ENCODE data around the gene FARS2. TPM values are rescaled to one million over a fixed set of nuclear protein-coding genes. Genes with fewer than 3 reads are reported as not detected.

Gene FARS2
- polyA plus RNA-seq, 3 donors: 12.2 to 21.6 (median 17.7) TPM

DNA sequence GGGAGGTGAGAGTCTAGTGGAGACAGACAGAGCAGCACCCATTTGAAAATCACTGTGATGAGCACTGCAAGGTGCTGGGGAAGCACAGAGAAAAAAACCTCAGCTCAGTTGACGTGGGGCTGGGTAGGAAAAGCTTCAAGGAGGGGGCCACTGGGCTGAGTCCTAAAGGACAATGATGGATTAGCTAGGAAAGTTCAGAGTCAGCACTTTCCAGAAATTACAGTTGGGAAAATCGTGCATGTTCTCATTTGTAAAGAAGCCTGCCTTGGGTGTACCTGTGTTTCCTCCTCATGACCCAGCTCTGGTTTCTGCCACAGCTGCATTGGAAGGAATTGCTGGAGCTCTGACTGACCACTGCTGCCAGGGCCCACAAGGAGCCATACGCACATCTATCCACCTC is 221.3 kb downstream of the FARS2 start:
- no peaks in the 10 kb centered on the region for H3K79me2 ChIP-seq (ENCODE audit: insufficient read depth, low read length)
- no peak overlapping the region for H2AFZ ChIP-seq (ENCODE audit: insufficient read depth, low read depth, low read length, poor library complexity, severe bottlenecking)
- no peak for DNase-seq
- H3K9me3 ChIP-seq (replicated peaks in 1 of 2; ENCODE audit: control insufficient read depth in 1 of 2, insufficient read depth in 1 of 2, low read length in 2 of 2): no peaks in the 10 kb centered on the region
- Mint-ChIP-seq H3K27ac (no peak overlapping the region), H3K9me3 (no peaks in the 10 kb centered on the region), H3K4me3 (no peak overlapping the region), H3K4me1 (peaks cover 3% of the 10 kb centered on the region), H3K36me3 (peaks cover 3 to 6% of the 10 kb centered on the region in 2 donors), H3K27me3 (ENCODE audit: low read depth in 3 of 3) (peaks cover 0 to 3% (median 3%) of the 10 kb centered on the region in 3 donors)
- WGBS (ENCODE audit: insufficient coverage): 85% methylated on average over 2 of the region's 3 CpGs
- H3K27me3 ChIP-seq (ENCODE audit: control insufficient read depth in 2 of 2, insufficient read depth in 2 of 2, low read length in 2 of 2): no peaks in the 10 kb centered on the region
- no peak overlapping the region for H3K4me2 ChIP-seq (replicated peaks; ENCODE audit: extremely low read depth, low read length, poor library complexity, severe bottlenecking)
- no peak overlapping the region for H3K27ac ChIP-seq (ENCODE audit: low read depth in 1 of 2, low read length in 2 of 2)
- no peaks in the 10 kb centered on the region for H3K4me1 ChIP-seq (ENCODE audit: control insufficient read depth in 1 of 2, insufficient read depth in 2 of 2, low read length in 2 of 2)
- H3K4me3 ChIP-seq (replicated peaks in 1 of 3; ENCODE audit: low read depth in 2 of 3, low read length in 3 of 3): no peak overlapping the region
- no peak overlapping the region for H3K9ac ChIP-seq (ENCODE audit: insufficient read depth, low read length, poor library complexity, severe bottlenecking)
- H4K20me1 ChIP-seq (ENCODE audit: insufficient read depth, low read length): no peaks in the 10 kb centered on the region
- H3K36me3 ChIP-seq (replicated peaks in 1 of 2; ENCODE audit: control insufficient read depth in 1 of 2, insufficient read depth in 2 of 2, low read length in 2 of 2): peaks cover 0 to 7% of the 10 kb centered on the region in 2 donors
- intact Hi-C loops (cut with micrococcal nuclease): no loop called here
- TF ChIP-seq, protein P1, sequence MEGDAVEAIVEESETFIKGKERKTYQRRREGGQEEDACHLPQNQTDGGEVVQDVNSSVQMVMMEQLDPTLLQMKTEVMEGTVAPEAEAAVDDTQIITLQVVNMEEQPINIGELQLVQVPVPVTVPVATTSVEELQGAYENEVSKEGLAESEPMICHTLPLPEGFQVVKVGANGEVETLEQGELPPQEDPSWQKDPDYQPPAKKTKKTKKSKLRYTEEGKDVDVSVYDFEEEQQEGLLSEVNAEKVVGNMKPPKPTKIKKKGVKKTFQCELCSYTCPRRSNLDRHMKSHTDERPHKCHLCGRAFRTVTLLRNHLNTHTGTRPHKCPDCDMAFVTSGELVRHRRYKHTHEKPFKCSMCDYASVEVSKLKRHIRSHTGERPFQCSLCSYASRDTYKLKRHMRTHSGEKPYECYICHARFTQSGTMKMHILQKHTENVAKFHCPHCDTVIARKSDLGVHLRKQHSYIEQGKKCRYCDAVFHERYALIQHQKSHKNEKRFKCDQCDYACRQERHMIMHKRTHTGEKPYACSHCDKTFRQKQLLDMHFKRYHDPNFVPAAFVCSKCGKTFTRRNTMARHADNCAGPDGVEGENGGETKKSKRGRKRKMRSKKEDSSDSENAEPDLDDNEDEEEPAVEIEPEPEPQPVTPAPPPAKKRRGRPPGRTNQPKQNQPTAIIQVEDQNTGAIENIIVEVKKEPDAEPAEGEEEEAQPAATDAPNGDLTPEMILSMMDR (IDR thresholded peaks at IDR 0.05): no peak

DNA sequence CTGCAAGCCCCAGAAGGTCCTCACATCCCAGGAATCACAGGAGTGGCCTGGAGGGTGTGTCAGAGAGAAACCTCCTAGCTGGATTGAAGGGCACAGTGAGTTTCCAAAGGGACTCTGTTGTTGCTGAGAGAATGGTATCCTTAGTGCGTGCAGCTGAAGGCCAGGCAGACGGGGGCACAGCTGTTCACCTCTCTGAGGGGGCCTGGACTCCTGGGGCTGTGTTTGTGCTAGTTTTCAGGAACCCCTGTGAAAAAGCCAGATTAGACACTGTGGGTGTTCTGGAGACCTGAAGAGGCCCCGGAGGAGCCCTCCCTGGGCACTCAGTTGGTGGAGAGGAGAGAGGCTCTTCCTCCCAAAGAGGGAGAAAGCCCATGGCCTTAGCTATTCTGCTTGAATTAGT is 223.4 kb downstream of the FARS2 start:
- Histone ChIP-seq H3K79me2 (ENCODE audit: insufficient read depth, low read length) (no peaks in the 10 kb centered on the region), H4K20me1 (ENCODE audit: insufficient read depth, low read length) (no peaks in the 10 kb centered on the region), H3K9me3 (replicated peaks in 1 of 2; ENCODE audit: control insufficient read depth in 1 of 2, insufficient read depth in 1 of 2, low read length in 2 of 2) (no peaks in the 10 kb centered on the region), H3K4me3 (replicated peaks in 1 of 3; ENCODE audit: low read depth in 2 of 3, low read length in 3 of 3) (no peak overlapping the region), H3K27me3 (ENCODE audit: control insufficient read depth in 2 of 2, insufficient read depth in 2 of 2, low read length in 2 of 2) (no peaks in the 10 kb centered on the region), H2AFZ (ENCODE audit: insufficient read depth, low read depth, low read length, poor library complexity, severe bottlenecking) (no peak overlapping the region), H3K4me1 (ENCODE audit: control insufficient read depth in 1 of 2, insufficient read depth in 2 of 2, low read length in 2 of 2) (no peaks in the 10 kb centered on the region), H3K27ac (ENCODE audit: low read depth in 1 of 2, low read length in 2 of 2) (no peak overlapping the region), H3K4me2 (replicated peaks; ENCODE audit: extremely low read depth, low read length, poor library complexity, severe bottlenecking) (no peak overlapping the region), H3K9ac (ENCODE audit: insufficient read depth, low read length, poor library complexity, severe bottlenecking) (no peak overlapping the region), H3K36me3 (replicated peaks in 1 of 2; ENCODE audit: control insufficient read depth in 1 of 2, insufficient read depth in 2 of 2, low read length in 2 of 2) (peaks cover 0 to 9% of the 10 kb centered on the region in 2 donors)
- peak overlapping the region in 1 of 7 donors; percentile 16 for H3K27ac Mint-ChIP-seq
- TF ChIP-seq, protein P1 (IDR thresholded peaks at IDR 0.05): no peak
- H3K36me3 Mint-ChIP-seq: peaks cover 6 to 11% of the 10 kb centered on the region in 2 donors
- 100% methylated on average over 1 of the region's 3 CpGs for WGBS (ENCODE audit: insufficient coverage)
- H3K4me3 Mint-ChIP-seq: no peak overlapping the region
- H3K9me3 Mint-ChIP-seq: no peaks in the 10 kb centered on the region
- peaks cover 0 to 3% (median 1%) of the 10 kb centered on the region in 3 donors for H3K27me3 Mint-ChIP-seq (ENCODE audit: low read depth in 3 of 3)
- H3K4me1 Mint-ChIP-seq: peaks cover 3% of the 10 kb centered on the region
- intact Hi-C loops (cut with micrococcal nuclease): no loop called here
- no peak for DNase-seq

All from CD14-positive monocyte (primary cell).